ENCODE data around the gene PLXNA4. TPM values are rescaled to one million over a fixed set of nuclear protein-coding genes. Genes with fewer than 3 reads are reported as not detected.

The PLXNA4 gene
- total RNA-seq, 2 experiments from 2014 or later, result 0.75 to 0.85 TPM

GRCh38 chr7:132207211-132207610 lies 369.1 kb downstream of the PLXNA4 start:
- H3K4me3 Mint-ChIP-seq, result no peak overlapping the region
- H3K9me3 ChIP-seq (ENCODE audit: control insufficient read depth in 1 of 2, insufficient read depth in 1 of 2, low read length in 2 of 2), result peaks cover 0 to 19% of the 10 kb centered on the region in 2 experiments
- no peaks in the 10 kb centered on the region for H3K27me3 ChIP-seq (ENCODE audit: control insufficient read depth in 1 of 2, insufficient read depth in 2 of 2, low read length in 2 of 2)
- no peak overlapping the region for H3K27ac ChIP-seq (ENCODE audit: low read depth in 1 of 2, low read length in 2 of 2)
- H3K4me1 ChIP-seq (ENCODE audit: insufficient read depth, low read length), result no peaks in the 10 kb centered on the region
- H3K27ac Mint-ChIP-seq, result no peak overlapping the region
- H3K36me3 ChIP-seq (ENCODE audit: insufficient read depth, low read length), result no peaks in the 10 kb centered on the region
- TF ChIP-seq CTCF (IDR thresholded peaks at IDR 0.05), result no peak
- H3K27me3 Mint-ChIP-seq, result peaks cover 6% of the 10 kb centered on the region
- ChIA-PET CTCF (no interaction called here), POLR2A (no interaction called here)
- intact Hi-C loops (cut with DNase I, micrococcal nuclease), result no loop called here
- H3K9me3 Mint-ChIP-seq, result no peaks in the 10 kb centered on the region
- no peak for DNase-seq
- no peaks in the 10 kb centered on the region for H3K36me3 Mint-ChIP-seq (ENCODE audit: low read depth)
- ATAC-seq (ENCODE audit: poor library complexity), result no peak
- H3K4me1 Mint-ChIP-seq (ENCODE audit: low read depth), result no peaks in the 10 kb centered on the region
- H3K4me3 ChIP-seq (ENCODE audit: low read length), result no peak overlapping the region

- peaks cover 6% of the 10 kb centered on the region for H3K27me3 Mint-ChIP-seq
- H3K4me1 ChIP-seq (ENCODE audit: insufficient read depth, low read length), result no peaks in the 10 kb centered on the region
- no peaks in the 10 kb centered on the region for H3K4me1 Mint-ChIP-seq (ENCODE audit: low read depth)
- H3K27me3 ChIP-seq (ENCODE audit: control insufficient read depth in 1 of 2, insufficient read depth in 2 of 2, low read length in 2 of 2), result no peaks in the 10 kb centered on the region
- H3K36me3 ChIP-seq (ENCODE audit: insufficient read depth, low read length), result no peaks in the 10 kb centered on the region
- H3K9me3 Mint-ChIP-seq, result no peaks in the 10 kb centered on the region
- no peak overlapping the region for H3K27ac ChIP-seq (ENCODE audit: low read depth in 1 of 2, low read length in 2 of 2)
- ATAC-seq (ENCODE audit: poor library complexity), result no peak
- no peak for DNase-seq
- H3K27ac Mint-ChIP-seq, result no peak overlapping the region
- TF ChIP-seq CTCF (IDR thresholded peaks at IDR 0.05), result no peak
- ChIA-PET CTCF (no interaction called here), POLR2A (no interaction called here)
- no peak overlapping the region for H3K4me3 ChIP-seq (ENCODE audit: low read length)
- H3K9me3 ChIP-seq (ENCODE audit: control insufficient read depth in 1 of 2, insufficient read depth in 1 of 2, low read length in 2 of 2), result peaks cover 0 to 19% of the 10 kb centered on the region in 2 experiments
- intact Hi-C loops (cut with DNase I, micrococcal nuclease), result no loop called here
- H3K36me3 Mint-ChIP-seq (ENCODE audit: low read depth), result no peaks in the 10 kb centered on the region
- no peak overlapping the region for H3K4me3 Mint-ChIP-seq
Measured at GRCh38 chr7:132206594-132206993, 369.7 kb downstream of the PLXNA4 start.

GRCh38 chr7:132205509-132205908 lies 370.8 kb downstream of the PLXNA4 start:
- no peaks in the 10 kb centered on the region for H3K36me3 ChIP-seq (ENCODE audit: insufficient read depth, low read length)
- ChIA-PET POLR2A (no interaction called here), CTCF (no interaction called here)
- Mint-ChIP-seq H3K36me3 (ENCODE audit: low read depth) (no peaks in the 10 kb centered on the region), H3K9me3 (no peaks in the 10 kb centered on the region), H3K27ac (no peak overlapping the region), H3K4me3 (no peak overlapping the region), H3K4me1 (ENCODE audit: low read depth) (no peaks in the 10 kb centered on the region), H3K27me3 (peaks cover 6% of the 10 kb centered on the region)
- no peak for DNase-seq
- no peaks in the 10 kb centered on the region for H3K4me1 ChIP-seq (ENCODE audit: insufficient read depth, low read length)
- no peak for TF ChIP-seq CTCF (IDR thresholded peaks at IDR 0.05)
- H3K27me3 ChIP-seq (ENCODE audit: control insufficient read depth in 1 of 2, insufficient read depth in 2 of 2, low read length in 2 of 2), result no peaks in the 10 kb centered on the region
- no peak overlapping the region for H3K27ac ChIP-seq (ENCODE audit: low read depth in 1 of 2, low read length in 2 of 2)
- H3K4me3 ChIP-seq (ENCODE audit: low read length), result no peak overlapping the region
- no peak for ATAC-seq (ENCODE audit: poor library complexity)
- peaks cover 0 to 12% of the 10 kb centered on the region in 2 experiments for H3K9me3 ChIP-seq (ENCODE audit: control insufficient read depth in 1 of 2, insufficient read depth in 1 of 2, low read length in 2 of 2)
- intact Hi-C loops (cut with DNase I, micrococcal nuclease), result no loop called here

Data from CD4-positive, alpha-beta T cell (primary cell).